ENCODE measurements around the gene NXPH1.

Gene NXPH1

DNA sequence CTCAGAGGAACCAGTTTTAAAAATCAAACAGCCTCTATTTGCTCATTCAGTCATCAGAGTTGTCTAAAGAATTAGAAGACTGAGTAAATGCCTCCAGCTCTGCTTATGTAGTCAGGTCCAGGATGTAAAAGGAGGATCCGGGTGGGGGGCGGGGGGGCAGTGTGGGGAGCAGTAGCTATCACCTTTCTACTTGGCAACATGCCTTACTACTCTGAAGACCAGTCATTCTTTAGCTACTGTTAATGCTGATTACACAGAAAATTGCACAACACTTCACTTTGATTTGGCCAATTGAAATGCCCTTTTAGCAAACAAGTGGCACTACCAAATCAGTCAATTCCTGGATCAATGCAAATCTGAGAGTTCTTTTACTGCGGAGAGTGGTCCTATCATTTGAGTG, 164.2 kb downstream of the NXPH1 start:
- no peak for DNase-seq

DNA sequence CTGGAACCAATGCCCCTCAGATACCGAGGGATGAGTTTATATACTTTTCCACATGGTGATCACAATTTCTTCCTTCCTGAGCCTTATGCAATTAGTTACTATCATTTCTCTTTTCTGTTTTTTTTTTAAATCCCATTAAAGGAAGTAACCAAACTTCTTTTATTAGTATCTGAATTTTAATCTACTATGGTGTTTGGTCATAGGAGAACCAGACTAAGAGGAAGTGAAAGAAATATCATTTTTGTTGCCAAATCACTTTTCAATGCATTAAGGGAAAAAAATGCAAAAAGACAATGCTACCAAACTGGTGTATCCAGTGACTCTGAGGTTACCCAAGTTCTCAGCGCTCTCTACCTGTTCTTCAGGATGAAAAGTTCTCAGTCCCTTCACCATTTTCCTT, 167.7 kb downstream of the NXPH1 start:
- no peak for DNase-seq

DNA sequence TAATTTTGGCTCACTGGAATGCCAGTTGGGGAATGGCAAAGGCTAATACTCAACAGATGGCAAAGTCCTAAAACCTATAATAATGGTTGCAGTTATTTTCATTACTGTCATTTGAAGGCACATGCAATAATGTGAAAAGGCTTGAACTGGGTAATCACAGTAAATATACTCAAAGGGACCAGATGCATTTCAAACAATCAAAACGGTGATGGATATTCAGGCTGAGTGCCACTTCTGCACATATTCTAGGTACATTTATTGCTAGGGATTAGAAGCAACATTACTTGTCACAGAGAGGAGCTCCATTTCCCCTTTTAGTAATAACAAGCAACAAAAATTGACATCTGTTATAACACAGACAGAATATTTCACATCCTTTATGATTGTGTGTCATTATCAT, 171.8 kb downstream of the NXPH1 start:
- DNase-seq = peak in 1 of 14 donors; percentile 26

DNA sequence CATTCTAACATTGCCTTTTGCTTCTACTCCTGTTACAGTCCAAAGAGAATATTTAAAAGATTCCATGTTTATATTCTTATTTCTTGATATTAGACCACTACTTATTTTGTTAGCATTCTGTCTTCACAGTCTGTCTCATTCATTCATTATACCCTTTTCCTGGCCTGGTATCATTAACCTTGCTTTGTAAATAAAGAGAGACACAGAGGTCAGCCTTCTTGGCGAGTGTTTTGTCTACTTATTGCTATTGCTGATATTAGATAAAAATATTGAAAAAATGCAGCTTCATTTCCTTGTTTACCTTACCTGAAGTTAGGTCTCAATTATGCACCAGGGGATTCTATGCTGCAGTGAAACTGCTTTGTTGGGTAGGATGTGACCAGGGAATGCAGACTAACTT, 179.2 kb downstream of the NXPH1 start:
- no peak for DNase-seq

DNA sequence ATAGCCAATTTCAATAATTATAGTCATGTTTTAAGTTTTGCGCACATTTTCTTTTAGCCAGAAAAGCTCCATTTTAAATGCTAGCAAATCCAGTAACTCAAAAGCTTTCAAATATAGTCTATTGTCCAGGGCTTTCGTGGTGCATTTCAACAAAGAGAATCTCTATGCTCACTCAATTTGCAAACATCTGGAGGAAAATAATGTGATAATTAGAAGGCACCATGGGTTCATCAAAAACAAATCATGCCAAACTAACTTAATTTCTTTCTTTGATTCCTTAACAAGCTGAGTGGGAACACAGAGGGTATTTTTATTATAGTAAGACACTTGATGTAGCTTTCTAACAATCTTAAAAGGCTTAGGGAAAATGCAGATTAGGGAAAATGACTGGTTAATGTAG, 179.8 kb downstream of the NXPH1 start:
- no peak for DNase-seq

DNA sequence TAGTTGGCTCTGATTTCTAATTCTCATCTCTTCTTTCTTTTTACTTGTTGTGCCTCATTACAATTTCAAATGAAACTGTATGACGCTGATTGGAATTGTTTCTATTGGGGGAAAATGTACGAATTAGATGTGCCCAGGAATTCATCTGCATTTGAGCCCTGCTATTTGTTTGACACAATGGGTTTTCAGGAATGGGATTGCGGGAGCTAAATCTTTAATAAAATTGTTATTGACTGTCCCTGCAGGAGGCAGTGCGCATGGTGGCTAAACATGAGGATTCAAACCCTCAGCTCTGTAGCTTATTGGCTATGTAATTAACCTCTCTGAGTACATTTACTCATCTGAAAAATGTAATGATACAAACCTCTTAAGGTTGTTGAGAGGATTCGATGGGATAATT, 181.6 kb downstream of the NXPH1 start:
- no peak for DNase-seq

DNA sequence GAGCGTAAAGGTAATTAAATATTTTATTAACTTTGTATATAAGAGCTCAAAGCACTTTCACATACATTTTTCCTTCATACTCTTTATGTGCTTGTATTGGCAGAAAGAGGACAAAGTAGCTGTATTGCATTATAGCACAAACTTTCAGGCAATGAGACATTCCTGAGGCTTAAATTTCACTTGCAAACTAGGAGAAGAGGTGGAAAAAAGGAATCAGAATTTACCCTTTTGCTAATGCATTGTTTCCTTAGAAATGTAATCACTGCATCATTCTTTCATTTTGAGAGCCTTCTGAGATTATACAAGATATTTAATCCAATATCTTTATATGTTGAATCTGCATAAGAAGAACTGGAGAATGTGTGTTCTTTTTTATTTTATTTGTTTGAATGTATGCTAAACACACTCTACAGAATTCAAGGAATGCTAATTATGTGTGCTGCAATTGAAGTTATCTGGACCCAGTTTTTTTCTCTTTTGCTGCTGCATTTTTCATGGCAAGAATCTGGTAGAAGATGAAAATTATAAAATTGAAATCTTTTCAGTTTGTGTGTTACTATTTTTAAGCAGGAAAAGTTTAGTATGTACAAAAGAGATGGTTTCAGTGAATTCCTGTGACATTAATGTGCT, 185.1 kb downstream of the NXPH1 start:
- no peak for DNase-seq

DNA sequence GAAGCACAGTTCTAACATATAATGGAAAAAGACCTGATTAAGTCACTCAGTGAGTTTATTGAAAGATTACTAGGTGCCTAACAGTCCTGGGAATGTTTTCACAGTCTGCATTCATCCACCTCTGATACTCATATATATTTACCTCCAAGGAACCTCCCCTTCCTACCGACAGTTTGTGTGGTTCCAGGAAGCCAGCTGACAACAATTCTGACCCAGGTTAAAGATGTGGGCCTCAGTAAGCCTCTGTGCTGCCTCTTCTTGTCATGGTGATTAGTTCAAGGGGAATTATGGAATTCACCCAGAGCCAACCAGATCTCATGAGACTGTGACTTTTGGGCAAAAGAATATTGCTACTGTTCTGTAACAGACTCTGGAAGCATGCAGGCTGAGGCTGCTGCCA, 186.8 kb downstream of the NXPH1 start:
- DNase-seq = no peak

DNA sequence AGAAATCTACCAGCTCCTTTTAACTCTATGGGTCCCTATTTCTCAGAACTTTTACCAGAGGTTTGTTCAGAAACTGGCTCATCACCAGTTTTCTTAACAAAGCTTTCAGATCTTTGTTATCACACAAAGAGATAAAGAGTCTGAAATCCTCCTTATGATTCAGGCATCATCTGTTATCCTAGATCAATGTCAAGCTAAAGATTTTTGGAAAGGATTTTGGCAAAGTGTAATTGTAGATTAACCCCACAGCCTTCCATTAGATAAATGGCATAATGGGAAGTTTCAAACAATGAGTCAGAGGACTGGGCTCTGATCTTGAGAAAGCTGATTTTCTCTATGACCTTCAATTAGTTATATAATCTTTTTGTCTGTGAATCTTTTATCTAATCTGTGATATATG, 192.2 kb downstream of the NXPH1 start:
- DNase-seq = no peak

DNA sequence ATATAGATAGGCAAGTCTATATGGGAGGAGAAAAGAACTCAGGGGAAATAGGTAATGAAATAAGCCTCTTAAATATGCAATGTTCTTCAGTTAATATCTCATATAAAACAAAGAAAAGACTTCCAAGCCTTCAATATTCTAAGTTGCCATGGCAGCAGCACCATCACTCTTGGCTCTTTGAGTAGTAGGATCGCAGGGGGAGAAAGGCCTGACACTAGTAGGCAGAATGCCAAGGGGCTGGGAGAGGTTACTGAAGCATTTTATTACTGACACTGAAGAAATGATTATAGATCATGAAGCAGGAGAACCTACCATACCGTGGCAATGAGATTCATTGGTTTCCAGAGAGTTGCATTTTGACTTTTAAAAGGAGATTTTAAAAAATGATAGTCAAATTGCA, 193.9 kb downstream of the NXPH1 start:
- DNase-seq = peak in 1 of 14 donors; percentile 4

DNA sequence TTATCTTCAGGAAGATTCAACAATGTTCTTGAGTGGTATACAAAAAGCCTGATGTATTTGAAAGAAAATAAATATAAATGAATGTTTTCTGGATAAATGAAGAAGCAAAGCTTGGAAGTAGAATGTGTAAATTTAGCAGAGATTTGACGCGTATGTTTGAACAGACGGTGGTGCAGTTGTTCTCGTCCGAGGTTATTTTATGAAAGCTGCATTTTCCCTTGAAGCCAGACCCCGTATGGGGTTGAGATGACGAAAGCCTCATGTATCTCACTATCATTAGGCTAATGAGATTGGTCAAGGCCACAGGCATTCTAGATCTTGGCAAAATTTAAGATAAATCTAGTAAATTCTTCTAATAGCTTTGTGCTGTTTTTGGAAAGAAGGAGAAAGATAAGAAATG, 195.2 kb downstream of the NXPH1 start:
- DNase-seq = no peak

DNA sequence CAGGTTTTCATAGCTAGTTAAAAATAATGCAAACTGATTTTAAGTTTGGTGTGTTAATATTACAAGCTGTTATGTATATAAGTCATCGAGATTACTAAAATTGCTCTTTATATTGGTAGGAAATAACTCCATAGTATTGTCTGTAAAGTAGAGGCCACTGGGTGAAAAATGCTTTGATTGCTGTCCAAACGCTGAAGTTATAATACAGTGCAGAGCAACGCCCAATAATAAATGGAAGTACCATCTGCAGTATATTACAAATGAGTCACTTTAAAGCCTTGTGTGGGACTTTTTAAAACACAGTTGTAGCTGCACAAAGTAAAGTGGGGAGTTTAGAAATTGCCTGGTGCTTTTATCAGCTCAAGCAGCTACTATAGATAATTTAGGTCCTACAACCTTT, 196.1 kb downstream of the NXPH1 start:
- DNase-seq = no peak

DNA sequence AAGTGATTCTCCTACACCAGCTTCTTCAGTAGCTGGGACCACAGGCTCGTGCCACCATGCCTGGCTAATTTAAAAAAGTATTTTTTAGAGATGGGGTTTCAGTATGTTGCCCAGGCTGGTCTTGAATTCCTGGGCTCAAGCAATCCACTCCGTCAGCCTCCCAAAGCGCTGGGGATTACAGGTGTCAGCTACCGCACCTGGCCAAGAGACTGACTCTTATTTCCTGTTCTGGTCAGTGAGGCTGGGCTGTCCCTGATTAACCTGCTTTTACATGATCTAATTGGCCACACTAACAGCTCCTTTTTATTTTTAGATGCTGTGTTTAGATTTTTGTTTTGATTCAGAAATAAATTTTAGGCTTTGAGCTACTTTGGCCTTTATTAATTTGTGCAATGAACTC, 203.9 kb downstream of the NXPH1 start:
- DNase-seq = peak in 1 of 14 donors; percentile 77

DNA sequence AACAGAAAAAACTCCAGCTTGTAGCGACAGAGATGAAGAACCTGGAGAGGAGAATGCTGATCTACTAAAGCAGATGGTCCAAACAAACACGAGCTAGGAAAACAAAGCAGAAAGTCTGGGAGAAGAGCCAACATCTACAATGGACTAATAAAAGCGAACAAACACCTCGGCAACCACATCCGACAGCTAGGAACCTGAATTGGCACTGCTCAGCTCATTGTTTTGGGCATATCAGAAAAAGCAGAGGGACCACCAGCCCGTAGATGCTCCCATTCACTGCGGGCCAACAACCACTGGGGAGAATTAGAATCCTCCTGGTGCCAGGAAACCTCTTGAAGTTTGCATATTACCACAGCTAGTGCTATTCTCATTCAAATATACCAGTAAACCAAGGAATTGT, 204.7 kb downstream of the NXPH1 start:
- DNase-seq = peak in 5 of 14 donors; percentile 3 to 95 (median 7)

DNA sequence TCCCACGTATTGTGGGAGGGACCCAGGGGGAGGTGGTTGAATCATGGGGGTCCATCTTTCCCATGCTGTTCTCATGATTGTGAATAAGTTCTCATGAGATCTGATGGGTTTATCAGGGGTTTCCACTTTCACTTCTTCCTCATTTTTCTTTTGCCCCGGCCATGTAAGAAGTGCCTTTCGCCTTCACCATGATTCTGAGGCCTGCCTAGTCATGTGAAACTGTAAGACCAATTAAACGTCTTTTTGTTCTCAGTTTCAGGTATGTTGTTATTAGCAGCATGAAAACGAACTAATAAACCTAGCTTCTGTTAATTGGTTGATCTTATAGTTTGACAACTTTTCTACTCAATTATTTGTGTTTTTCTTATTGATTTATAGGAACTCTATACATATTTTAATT, 206.3 kb downstream of the NXPH1 start:
- no peak for DNase-seq

DNA sequence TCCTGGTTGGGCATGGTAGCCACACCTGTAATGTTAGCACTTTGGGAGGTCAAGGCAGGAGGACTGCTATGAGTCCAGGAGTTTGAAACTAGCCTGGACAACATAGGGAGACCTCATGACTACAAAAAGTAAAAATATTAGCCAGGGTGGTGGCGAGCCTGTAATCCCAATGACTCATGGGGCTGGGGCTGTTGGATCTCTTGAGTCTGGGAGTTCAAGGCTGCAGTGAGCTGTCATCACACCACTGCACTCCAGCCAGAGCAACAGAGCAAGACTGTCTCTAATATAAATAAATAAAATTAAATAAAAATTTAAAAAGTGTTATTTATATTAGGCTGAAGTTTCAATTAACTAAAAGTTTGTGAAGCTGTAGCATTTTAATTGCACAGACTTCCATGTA, 207.3 kb downstream of the NXPH1 start:
- no peak for DNase-seq

DNA sequence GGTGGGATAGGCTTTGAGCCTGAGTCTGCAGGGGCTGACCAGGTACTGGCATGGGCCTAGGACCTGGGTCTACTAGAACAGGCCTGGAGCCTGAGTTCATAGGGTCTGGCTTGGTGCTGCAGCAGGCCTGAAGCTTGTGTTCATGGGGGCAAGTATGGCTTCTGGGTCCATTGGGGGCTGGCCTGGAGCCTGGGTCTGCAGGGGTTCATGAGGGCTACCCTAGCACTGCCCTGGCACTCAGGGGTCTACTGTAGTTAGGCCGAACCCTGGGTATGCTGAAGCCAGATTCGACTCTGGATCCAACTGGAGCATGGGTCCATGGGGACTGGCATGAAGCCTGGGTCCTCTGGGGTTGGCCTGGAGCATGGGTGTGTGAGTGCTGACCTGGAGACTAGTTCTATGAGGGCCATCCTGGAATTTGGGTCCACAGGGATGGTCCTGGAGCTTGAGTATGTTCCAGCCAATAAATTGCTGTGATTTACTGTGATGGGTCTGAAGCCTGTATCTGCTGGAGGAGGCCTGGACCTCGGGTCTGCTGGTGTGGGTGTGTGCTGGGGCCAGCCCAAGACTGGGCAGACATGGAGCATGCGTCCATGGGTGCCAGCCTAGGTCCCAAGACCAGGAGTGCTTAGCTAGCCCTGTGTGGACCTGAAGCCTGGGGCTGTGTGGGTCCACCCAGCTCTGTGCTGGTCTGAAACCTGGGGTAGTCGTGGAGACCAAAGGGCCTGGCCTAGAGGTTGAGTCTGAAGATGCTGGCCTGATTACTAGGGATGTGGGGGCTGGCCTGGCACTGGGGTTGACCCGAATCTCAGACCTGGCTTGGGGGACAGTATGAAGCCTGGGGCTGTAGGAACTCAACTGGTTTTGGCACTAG, 235.5 kb downstream of the NXPH1 start:
- DNase-seq = peak in 1 of 14 donors; percentile 3

DNA sequence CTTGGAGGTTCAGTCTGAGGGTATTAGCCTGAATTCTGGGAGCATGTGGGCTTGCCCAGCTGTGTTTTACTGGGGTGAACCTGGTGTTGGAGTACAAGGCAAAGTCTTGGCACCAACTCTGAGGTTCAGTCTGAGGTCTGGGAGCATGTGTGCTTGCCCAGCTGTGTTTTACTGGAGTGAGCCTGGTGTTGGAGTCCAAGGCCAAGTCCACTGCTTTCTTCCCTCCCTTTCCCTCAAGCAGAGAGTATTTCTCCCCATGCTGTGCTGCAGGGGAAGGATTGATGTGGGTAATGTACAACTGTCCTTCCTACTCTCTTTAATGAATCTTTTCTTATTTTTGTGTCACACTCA, 236.1 kb downstream of the NXPH1 start:
- no peak for DNase-seq

DNA sequence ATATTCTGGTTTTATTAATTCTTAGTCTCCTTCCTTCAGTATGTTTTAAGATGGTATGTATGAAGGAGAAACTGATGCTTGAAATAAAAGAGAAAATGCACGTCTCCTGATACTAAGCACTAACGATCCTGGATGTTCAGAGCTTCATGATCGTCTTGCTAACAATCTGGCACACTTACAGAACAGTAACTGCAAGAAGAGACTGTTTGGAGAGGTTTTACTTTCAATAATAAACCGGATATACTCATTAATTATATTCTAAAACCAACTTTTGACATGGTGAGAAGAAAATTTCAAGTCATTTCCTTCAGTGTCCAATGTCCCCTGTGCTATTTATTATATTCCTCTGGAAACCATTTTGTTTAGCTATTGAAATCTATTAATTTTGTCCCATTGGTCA, 251.0 kb downstream of the NXPH1 start:
- DNase-seq = no peak

DNA sequence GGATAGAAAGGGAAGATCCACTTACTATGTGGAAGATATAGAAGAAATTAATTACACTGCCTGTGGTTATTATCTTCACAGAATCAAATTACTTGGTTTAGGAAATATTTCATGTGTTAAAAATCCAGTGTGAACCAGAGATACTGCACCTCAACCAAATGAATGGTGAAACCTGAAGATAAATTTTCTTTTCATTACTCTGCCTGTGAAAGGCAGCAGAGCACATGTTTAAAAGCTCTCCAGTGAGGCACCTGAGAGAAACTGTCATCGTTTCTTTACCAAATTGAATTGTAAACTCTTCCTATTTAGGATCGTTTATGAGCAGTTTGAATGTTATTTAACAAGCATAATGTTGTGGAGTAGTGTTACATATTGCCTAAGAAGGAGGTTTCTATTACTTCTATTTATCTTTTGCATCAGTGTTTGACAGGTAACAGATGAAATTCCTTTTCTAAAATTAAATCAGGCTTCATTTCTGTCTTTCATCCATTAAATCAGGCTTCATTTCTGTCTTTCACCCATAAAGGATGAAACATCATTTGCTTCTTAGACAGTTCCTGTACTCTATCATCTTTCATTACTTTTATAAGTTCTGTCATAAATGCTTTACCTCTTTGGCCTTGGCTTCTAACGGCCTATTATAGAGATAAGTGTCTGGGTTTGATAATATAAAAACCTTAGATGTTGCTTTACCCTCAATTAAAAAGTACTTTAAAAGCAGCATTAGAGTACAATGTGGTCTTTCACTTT, 266.6 kb downstream of the NXPH1 start:
- no peak for DNase-seq

DNA sequence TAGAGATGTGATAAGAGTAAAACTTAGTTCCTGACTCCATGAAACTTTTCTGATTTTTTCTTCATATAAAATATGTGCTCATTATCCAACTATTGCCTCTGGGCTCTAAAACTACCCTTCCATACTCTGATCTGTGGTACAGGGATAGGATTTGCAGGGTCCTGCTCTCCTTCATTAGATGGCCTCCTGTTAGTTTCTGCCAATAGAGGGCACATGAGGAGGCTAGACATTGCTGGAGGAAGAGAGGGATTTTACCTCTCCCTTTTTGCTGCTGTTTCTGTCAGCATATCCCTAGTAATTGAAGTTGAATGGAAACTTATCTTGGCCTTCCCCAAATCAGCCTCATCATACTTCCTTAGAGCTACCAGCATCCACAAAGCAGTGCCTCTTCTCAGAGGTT, 269.4 kb downstream of the NXPH1 start:
- no peak for DNase-seq

DNA sequence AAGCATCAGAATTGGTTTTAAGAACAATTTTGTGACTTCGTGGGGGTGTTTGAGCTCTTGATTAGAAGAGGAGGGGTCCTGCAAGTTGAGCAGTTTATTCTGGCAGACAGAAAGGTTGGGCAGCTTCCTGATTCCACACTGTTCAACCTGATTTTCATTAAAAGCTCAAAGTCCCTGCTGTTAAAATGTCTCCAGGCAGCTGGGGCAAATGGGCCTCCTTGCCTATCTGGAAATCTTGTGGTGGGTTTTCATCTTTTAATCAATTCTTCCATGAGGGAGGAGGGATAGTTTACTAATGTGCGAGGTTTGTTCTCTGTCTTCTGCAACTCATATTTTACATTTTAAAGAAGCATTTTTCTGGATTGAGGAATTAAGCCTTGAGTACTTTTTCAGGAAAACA, 276.7 kb downstream of the NXPH1 start:
- DNase-seq = no peak

DNA sequence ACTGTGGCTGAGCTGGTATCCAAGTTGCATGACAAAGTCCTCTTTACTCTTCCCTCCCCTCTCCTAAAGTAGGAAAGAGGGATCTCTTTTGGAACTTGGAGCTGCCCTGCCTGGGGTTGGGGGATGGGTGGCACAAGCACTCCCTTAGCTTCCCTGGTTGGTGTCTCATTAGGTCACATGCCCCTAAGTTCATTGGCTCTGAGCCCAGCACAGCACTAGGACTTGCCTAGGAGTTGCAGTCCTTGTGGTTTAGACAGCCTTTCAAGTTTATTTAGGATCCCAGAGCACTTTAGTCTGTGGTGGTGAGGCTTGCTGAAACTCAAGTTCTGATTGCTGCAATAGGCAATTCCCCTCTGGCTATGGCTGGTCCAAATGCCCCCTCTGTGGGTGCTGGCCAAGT, 281.4 kb downstream of the NXPH1 start:
- DNase-seq = no peak

DNA sequence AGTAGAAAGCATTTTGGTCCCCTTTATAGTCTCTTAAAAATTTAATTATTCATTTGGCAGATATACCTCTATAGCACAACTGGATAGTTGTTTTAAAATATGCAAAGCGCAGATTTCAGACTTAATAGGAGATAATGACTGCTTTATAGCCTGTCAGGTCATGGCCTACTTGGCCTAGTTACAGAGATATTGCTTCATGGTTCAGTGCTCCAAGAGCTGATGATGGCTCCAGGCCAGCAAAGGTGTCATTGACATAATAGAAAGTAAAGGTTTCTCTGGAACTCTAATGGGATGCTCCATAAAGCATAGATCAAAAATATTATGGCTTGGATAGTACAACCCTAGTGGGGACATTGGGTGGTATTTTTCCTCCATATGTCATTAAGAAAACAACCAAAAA, 285.7 kb downstream of the NXPH1 start:
- DNase-seq = peak in 1 of 14 donors; percentile 3

All from C1 segment of cervical spinal cord (tissue), 14 donors.